Activated T-helper 1 cell treated with anti-CD3 and anti-CD28 coated beads, Interleukin-12 subunit alpha, Interleukin-12 subunit beta, Interleukin-2, Interleukin-4 antibody, amounts not matched to agents 30 ng/mL and 10 ng/mL and 1 ng/mL, durations not matched to agents 14 hours and 24 hours and 36 hours (primary cell): ENCODE measurements around the gene OR52B2. TPM values are rescaled to one million over a fixed set of nuclear protein-coding genes. Genes with fewer than 3 reads are reported as not detected.
A peak's percentile ranks its signal among the peaks of the same experiment; 100 is the strongest.

Source experiments
- DNase-seq: peaks from one replicate; pipeline ENCODE4 v3.0.0; 2021; ENCODE audit warnings: low spot score
- H3K27ac Mint-ChIP-seq: one replicate; pipeline ENCODE4 v1.8.0; 2021; ENCODE audit warnings: mild to moderate bottlenecking, mixed read lengths
- H3K27me3 Mint-ChIP-seq: one replicate; pipeline ENCODE4 v1.8.0; 2022; ENCODE audit warnings: mild to moderate bottlenecking, moderate library complexity, mixed read lengths; ENCODE audit not compliant: insufficient read depth
- H3K36me3 Mint-ChIP-seq: one replicate; pipeline ENCODE4 v1.8.0; 2021; ENCODE audit warnings: low read depth, mixed read lengths
- H3K4me1 Mint-ChIP-seq: one replicate; pipeline ENCODE4 v1.8.0; 2021; ENCODE audit warnings: low read depth, mixed read lengths
- H3K4me3 Mint-ChIP-seq: one replicate; pipeline ENCODE4 v1.8.0; 2021; ENCODE audit warnings: mild to moderate bottlenecking, moderate library complexity, mixed read lengths
- H3K9me3 Mint-ChIP-seq: one replicate; pipeline ENCODE4 v1.8.0; 2021; ENCODE audit warnings: mixed read lengths
- intact Hi-C: fragments of 100-400 bp; cut with micrococcal nuclease; formaldehyde crosslinking; loops from one replicate; pipeline ENCODE4 v1.15.1; 2024
- total RNA-seq: library from RNA; stranded (reverse); gene quantifications from 2 replicates; pipeline ENCODE4 v1.2.3, GENCODE V29; 2022

Gene OR52B2
- not detected in 2 replicates for total RNA-seq

GRCh38 chr11:6170226-6170625, at the start of gene OR52B2:
Gene OR52B2 (minus strand): TSS chr11:6170326. CDS start chr11:6170326, 0 bp downstream.
- no peak within 1 kb of the TSS for H3K4me3 Mint-ChIP-seq
- H3K9me3 Mint-ChIP-seq = no peaks in the 10 kb centered on the region
- H3K27ac Mint-ChIP-seq = no peak within 1 kb of the TSS
- H3K4me1 Mint-ChIP-seq = no peaks in the 10 kb centered on the region
- intact Hi-C loops = no loop called here
- no peaks in the 10 kb centered on the region for H3K36me3 Mint-ChIP-seq
- DNase-seq = no peak
- H3K27me3 Mint-ChIP-seq = peaks cover 6% of the 10 kb centered on the region

- no peak overlapping the region for H3K4me3 Mint-ChIP-seq
- H3K27ac Mint-ChIP-seq = peak overlapping the region; percentile 42
- H3K4me1 Mint-ChIP-seq = peaks cover 10% of the 10 kb centered on the region
- H3K27me3 Mint-ChIP-seq = no peaks in the 10 kb centered on the region
- H3K36me3 Mint-ChIP-seq = peaks cover 35% of the 10 kb centered on the region
- H3K9me3 Mint-ChIP-seq = no peaks in the 10 kb centered on the region
- DNase-seq = no peak
- intact Hi-C loops = no loop called here
These were observed 49.2 kb upstream of the OR52B2 start for GRCh38 chr11:6219359-6219758.

GRCh38 chr11:6217722-6218121, 47.6 kb upstream of the OR52B2 start:
- Mint-ChIP-seq H3K36me3 (peaks cover 32% of the 10 kb centered on the region), H3K27ac (no peak overlapping the region), H3K9me3 (no peaks in the 10 kb centered on the region), H3K4me3 (no peak overlapping the region), H3K4me1 (peaks cover 10% of the 10 kb centered on the region), H3K27me3 (no peaks in the 10 kb centered on the region)
- no peak for DNase-seq
- intact Hi-C loops = no loop called here

- peaks cover 10% of the 10 kb centered on the region for H3K4me1 Mint-ChIP-seq
- intact Hi-C loops = no loop called here
- peaks cover 24% of the 10 kb centered on the region for H3K36me3 Mint-ChIP-seq
- H3K4me3 Mint-ChIP-seq = no peak overlapping the region
- H3K9me3 Mint-ChIP-seq = no peaks in the 10 kb centered on the region
- no peaks in the 10 kb centered on the region for H3K27me3 Mint-ChIP-seq
- no peak for DNase-seq
- H3K27ac Mint-ChIP-seq = no peak overlapping the region
These were observed 46.4 kb upstream of the OR52B2 start for GRCh38 chr11:6216501-6216900.

GRCh38 chr11:6214530-6214929, 44.4 kb upstream of the OR52B2 start:
- Mint-ChIP-seq H3K27me3 (no peaks in the 10 kb centered on the region), H3K4me3 (no peak overlapping the region), H3K9me3 (no peaks in the 10 kb centered on the region), H3K4me1 (peaks cover 5% of the 10 kb centered on the region), H3K27ac (no peak overlapping the region), H3K36me3 (peaks cover 21% of the 10 kb centered on the region)
- intact Hi-C loops = no loop called here
- no peak for DNase-seq

GRCh38 chr11:6210274-6210955, 40.3 kb upstream of the OR52B2 start:
- H3K4me3 Mint-ChIP-seq = no peak overlapping the region
- intact Hi-C loops = no loop called here
- H3K4me1 Mint-ChIP-seq = no peaks in the 10 kb centered on the region
- DNase-seq = no peak
- no peaks in the 10 kb centered on the region for H3K27me3 Mint-ChIP-seq
- H3K36me3 Mint-ChIP-seq = peaks cover 19% of the 10 kb centered on the region
- no peak overlapping the region for H3K27ac Mint-ChIP-seq
- no peaks in the 10 kb centered on the region for H3K9me3 Mint-ChIP-seq

GRCh38 chr11:6209801-6210200, 39.7 kb upstream of the OR52B2 start:
- peaks cover 16% of the 10 kb centered on the region for H3K36me3 Mint-ChIP-seq
- no peak overlapping the region for H3K27ac Mint-ChIP-seq
- H3K9me3 Mint-ChIP-seq = no peaks in the 10 kb centered on the region
- intact Hi-C loops = no loop called here
- H3K4me1 Mint-ChIP-seq = no peaks in the 10 kb centered on the region
- no peaks in the 10 kb centered on the region for H3K27me3 Mint-ChIP-seq
- H3K4me3 Mint-ChIP-seq = no peak overlapping the region
- no peak for DNase-seq

GRCh38 chr11:6206456-6207180, 36.5 kb upstream of the OR52B2 start:
- Mint-ChIP-seq H3K9me3 (no peaks in the 10 kb centered on the region), H3K27ac (no peak overlapping the region), H3K4me1 (peaks cover 29% of the 10 kb centered on the region), H3K27me3 (no peaks in the 10 kb centered on the region), H3K36me3 (peaks cover 18% of the 10 kb centered on the region), H3K4me3 (no peak overlapping the region)
- DNase-seq = no peak
- intact Hi-C loops = no loop called here

GRCh38 chr11:6205366-6205765, 35.2 kb upstream of the OR52B2 start, which contains the start of gene C11orf42:
Gene C11orf42 (plus strand): TSS chr11:6205557. CDS start chr11:6205616, 59 bp downstream.
- peak within 1 kb of the TSS; percentile 21 for H3K27ac Mint-ChIP-seq

GRCh38 chr11:6204706-6205105, 34.6 kb upstream of the OR52B2 start:
- Mint-ChIP-seq H3K4me1 (peaks cover 36% of the 10 kb centered on the region), H3K9me3 (no peaks in the 10 kb centered on the region), H3K27ac (no peak overlapping the region), H3K4me3 (no peak overlapping the region), H3K36me3 (peaks cover 17% of the 10 kb centered on the region), H3K27me3 (peaks cover 3% of the 10 kb centered on the region)
- intact Hi-C loops = no loop called here
- no peak for DNase-seq

More at GRCh38 chr11:6205366-6205765, 35.2 kb upstream of the OR52B2 start, which contains the start of gene C11orf42:
- H3K4me3 Mint-ChIP-seq = no peak within 1 kb of the TSS
- no peaks in the 10 kb centered on the region for H3K9me3 Mint-ChIP-seq
- no peaks in the 10 kb centered on the region for H3K27me3 Mint-ChIP-seq
- H3K4me1 Mint-ChIP-seq = peaks cover 36% of the 10 kb centered on the region
- intact Hi-C loops = no loop called here
- peaks cover 17% of the 10 kb centered on the region for H3K36me3 Mint-ChIP-seq
- DNase-seq = no peak

- Mint-ChIP-seq H3K9me3 (no peaks in the 10 kb centered on the region), H3K27ac (no peak overlapping the region), H3K27me3 (peaks cover 3% of the 10 kb centered on the region), H3K4me3 (peak overlapping the region; percentile 32), H3K36me3 (peaks cover 12% of the 10 kb centered on the region), H3K4me1 (peaks cover 36% of the 10 kb centered on the region)
- DNase-seq = peak; percentile 22
- intact Hi-C loops = no loop called here
These were observed 33.2 kb upstream of the OR52B2 start for GRCh38 chr11:6203327-6203726.

- no peak overlapping the region for H3K4me3 Mint-ChIP-seq
These were observed 31.9 kb upstream of the OR52B2 start for GRCh38 chr11:6202041-6202440.

GRCh38 chr11:6201481-6201880, 31.4 kb upstream of the OR52B2 start:
- H3K4me3 Mint-ChIP-seq = no peak overlapping the region
- intact Hi-C loops = no loop called here
- no peaks in the 10 kb centered on the region for H3K9me3 Mint-ChIP-seq
- peaks cover 9% of the 10 kb centered on the region for H3K36me3 Mint-ChIP-seq
- H3K4me1 Mint-ChIP-seq = peaks cover 38% of the 10 kb centered on the region
- peaks cover 3% of the 10 kb centered on the region for H3K27me3 Mint-ChIP-seq
- H3K27ac Mint-ChIP-seq = no peak overlapping the region
- no peak for DNase-seq

More at GRCh38 chr11:6202041-6202440, 31.9 kb upstream of the OR52B2 start:
- peaks cover 36% of the 10 kb centered on the region for H3K4me1 Mint-ChIP-seq
- peaks cover 3% of the 10 kb centered on the region for H3K27me3 Mint-ChIP-seq
- intact Hi-C loops = no loop called here
- H3K36me3 Mint-ChIP-seq = peaks cover 12% of the 10 kb centered on the region
- H3K27ac Mint-ChIP-seq = no peak overlapping the region
- no peak for DNase-seq
- H3K9me3 Mint-ChIP-seq = no peaks in the 10 kb centered on the region
